Left kidney (tissue), 2 donors: ENCODE measurements around the gene MRPL9. TPM values are rescaled to one million over a fixed set of nuclear protein-coding genes. Genes with fewer than 3 reads are reported as not detected.
"Not testable (repeated sequence)": the region's sequence is repeated elsewhere in the genome, so short reads cannot be mapped to it uniquely, and the experiment has no call there.

Experiments used
- DNase-seq: peaks from one replicate; pipeline ENCODE4 v3.0.0-alpha.2; 2013
- polyA plus RNA-seq: library from polyadenylated mRNA; unstranded; fragments of 120-200 nt; gene quantifications from one replicate; pipeline ENCODE4 v1.2.1, GENCODE V29; 2013; ENCODE audit not compliant: insufficient read length

Gene MRPL9
- polyA plus RNA-seq, 1 donor = 124 TPM

DNA sequence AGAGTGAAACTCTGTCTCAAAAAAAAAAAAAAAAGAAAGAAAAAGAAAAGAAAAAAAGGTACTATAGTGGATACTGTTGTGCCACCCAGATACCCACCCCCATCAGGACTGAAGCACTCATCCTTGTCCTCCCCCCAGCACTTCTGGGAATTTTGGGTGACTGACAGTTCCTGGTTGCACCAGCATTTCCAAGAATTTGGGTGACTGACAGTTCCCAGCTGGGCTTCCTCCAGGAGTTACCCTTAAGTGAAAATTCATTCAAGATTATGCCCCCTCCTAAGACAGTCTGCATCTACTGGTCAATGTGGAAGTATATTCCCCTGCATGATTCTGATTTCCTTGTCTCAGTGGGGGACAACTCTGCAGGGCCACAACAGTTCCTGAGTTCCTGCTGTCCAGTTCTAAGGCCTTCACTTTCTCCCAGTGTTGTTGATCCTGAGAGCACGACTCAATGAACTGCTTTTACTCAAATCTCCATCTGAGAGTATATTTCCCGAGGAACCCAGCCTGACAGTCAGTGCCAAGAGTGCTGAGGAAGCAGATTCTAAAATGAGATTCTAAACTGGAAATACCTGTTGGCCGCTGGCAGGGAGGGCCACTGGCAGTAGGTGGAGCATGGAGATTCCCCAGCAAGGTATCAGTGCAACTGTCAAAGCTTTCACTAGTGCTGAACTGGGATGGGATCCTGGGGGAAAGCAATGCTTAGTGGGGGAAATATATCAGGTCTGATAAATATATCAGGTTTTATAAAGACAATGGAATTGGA, 23.5 kb downstream of the MRPL9 start:
- DNase-seq = no peak

- DNase-seq = no peak
These were observed 25.8 kb downstream of the MRPL9 start for GRCh38 chr1:151737479-151737878.

DNA sequence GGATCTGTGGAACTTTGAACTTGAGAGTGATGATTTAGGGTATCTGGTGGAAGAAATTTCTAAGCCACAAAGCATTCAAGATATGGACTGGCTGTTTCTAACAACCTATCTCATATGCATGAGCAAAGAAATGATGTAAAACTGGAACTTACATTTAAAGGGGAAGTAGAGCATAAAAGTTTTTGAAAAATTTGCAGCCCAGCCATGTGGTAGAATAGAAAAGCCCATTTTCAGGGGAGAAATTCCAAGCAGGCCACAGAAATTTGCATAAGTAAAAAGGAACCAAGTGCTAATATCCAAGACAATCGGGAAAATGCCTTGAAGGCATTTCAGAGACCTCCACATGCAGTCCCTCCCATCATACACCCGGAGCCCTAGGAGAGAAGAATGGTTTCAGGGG, 26.3 kb downstream of the MRPL9 start:
- DNase-seq = no peak

- not testable (repeated sequence) for DNase-seq
These were observed 29.3 kb downstream of the MRPL9 start for GRCh38 chr1:151733995-151734394.

DNA sequence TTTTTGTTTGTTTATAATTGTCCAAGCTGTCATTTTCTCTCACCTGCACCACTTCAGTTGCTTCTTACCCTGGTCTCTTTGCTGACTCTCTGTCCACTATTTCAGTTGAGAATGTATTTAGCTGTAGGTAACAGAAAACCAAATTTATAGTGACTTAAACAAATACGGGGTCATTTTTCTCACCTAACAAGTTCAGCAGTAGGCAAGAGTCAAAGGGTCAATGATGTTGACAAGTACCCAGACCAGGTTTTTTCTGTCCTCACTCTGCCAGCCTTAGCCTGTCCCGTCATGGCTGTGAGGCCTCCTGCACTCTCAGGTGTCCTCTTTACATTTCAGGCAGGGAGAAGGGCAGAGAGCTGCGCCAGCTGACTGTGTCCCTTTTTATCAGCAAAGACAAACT, 30.2 kb downstream of the MRPL9 start:
- no peak for DNase-seq

DNA sequence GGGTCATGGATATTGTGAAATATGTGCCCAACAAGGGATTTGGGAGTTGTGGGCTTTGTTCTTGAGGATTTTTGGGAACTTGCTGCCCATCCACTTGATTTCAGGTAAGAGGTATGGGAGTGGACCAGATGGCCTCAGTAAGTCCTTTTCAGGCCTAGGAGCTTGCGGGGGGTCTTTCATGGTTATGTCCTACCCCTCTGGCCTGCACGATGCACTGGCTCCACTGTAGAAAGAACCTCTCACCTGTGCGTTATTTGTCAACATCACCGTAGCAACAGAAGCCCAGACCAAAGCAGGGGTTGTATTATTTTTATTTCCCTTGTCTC, 33.4 kb downstream of the MRPL9 start:
- DNase-seq = no peak

- no peak for DNase-seq
These were observed 33.9 kb downstream of the MRPL9 start for GRCh38 chr1:151729157-151729965.

DNA sequence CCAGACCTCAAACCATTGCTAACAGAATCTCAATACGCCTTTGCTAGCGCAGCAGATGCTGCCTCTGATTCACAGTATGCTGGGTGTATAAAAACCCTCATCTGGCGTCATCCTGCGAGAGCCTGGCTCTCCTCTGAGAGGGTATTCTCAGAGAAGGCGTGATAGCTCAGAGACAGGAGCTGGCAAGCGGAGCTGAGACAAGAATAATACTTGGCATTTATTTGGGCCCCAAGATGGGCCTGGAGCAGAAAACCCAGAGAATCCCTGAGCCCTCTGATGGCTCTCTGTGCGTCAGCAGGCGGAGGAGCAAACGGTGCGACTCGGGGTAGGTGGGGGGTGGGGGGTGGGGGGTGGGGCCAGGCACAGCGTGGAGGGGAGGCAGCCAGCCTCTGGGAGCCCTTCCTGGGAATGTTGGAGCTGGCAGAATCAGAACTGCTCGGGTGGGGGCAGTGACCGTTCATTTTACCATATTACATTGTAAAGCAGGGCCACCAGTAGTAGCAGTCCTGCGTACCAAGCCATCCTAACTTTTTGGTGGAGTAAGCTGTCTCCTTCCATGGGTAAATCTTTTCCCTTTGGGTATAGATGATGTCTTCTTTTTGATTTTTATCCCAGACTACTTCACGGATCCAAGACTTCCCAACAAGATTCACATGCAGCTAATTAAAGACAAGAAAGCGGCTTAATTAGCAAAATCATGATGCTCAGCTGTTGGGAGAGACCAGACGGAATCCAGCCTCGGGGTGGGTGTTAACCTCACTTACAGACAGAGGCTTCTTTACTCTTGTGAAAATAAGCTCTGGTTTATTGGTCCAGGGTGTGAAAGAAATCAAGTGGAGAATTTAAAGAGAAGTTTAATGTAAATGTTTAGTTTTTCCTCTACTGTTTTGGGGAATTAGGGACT, 34.9 kb downstream of the MRPL9 start:
- DNase-seq = no peak

DNA sequence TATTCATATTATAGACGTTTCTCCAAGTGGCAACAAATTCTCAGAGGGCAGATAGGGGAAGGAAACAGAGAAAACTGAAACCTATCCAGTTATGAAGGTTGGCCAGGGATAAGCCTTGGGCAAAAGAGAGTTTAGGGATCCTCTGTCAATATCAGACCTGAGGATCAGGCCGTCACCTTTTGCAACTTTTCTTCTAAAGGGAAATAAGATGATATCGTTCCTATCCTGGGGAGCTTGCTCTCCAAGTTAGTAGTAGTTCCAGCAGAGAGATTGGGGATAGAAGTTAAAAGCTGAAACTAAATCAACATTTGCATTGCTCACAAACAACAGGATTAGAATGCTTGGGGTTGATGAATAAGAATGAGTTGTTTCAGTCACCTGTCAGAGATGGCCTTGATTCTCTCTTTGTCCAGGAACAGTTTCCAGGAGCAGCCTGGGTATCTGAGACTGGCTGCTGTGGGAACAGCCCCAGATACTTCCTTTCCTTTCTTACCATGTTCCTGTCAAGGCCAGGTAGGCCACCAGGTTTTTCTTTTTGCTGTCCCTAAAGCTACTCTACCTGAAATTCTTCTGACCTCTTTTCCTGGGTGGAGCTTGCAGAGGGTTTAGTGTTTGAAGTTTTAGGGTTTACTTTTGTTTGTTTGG, 39.4 kb downstream of the MRPL9 start:
- DNase-seq = no peak

DNA sequence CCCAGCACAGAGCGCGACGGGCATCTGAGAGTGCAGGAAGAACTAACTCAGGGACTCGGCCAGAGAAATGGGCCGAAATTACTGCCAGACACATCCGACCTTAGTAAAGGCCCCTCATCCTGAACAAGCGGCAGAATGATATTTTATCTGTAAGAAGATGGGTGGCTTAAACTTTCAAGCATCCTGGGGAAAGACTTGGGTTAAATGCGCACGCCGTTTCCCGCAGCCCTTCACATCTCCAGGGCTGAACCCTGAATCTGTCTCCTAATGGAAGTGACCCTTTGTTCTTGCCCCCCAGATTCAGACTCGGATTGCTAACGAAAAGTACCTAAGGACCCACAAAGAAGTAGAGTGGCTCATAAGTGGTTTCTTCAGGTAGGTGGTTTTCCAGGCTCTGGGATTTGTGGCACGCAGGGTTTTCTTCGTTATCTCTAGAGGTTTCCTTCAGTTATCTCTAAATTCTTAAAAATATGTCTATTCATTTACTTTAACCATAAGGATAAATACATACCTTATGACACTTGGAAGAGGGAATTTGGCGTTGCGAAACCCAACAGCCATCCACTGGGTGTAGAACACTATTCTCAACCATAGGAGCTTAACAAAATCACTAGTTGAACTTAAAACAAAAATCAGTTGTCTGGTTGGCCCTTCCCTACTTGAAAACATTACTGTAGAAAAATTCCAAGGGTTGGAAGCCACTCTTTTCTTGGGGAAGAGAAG, 41.3 kb downstream of the MRPL9 start:
- no peak for DNase-seq

- DNase-seq = no peak
These were observed 42.1 kb downstream of the MRPL9 start, which contains the start of gene RIIAD1 for GRCh38 chr1:151720974-151721787. Gene RIIAD1 (plus strand): TSS chr1:151721522. CDS start chr1:151721537, 15 bp downstream.

DNA sequence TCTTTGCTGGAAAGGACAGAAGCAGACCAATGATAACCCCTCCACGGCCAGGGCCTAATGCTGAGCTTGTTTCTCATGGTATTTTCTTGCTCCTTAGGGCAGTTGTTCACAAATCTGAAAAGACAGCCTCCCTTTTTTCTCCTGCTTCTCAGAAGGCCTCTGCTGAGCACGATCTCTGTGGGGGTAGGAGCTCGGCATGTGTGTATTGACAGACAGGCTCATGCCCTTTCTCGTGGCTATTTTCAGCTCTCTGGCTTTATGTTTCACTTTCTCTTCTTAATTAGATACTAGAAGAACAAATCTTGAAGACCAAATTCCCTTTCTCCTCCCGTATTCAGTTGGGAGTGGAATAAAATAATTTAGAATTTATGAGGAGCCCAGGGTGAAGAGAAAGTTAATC, 42.7 kb downstream of the MRPL9 start:
- no peak for DNase-seq

DNA sequence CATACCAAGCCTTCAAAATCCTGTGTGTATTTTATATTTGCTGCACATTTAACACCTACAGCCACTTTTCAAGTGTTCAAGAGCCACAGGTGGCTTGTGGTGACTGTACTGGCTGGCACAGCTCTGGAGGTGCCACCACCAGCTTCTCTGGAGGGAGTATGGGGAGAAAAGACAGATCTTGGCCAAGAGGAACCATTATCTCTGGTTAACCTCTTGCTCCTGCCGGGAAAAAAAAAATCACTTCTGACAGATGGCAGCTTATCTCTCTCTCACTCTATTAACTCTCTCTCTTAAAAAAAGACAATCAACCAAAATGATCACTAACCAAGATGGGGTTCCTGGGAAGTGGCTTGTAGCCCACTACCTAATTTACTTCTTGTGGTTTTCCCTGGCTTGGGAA, 43.2 kb downstream of the MRPL9 start:
- no peak for DNase-seq

DNA sequence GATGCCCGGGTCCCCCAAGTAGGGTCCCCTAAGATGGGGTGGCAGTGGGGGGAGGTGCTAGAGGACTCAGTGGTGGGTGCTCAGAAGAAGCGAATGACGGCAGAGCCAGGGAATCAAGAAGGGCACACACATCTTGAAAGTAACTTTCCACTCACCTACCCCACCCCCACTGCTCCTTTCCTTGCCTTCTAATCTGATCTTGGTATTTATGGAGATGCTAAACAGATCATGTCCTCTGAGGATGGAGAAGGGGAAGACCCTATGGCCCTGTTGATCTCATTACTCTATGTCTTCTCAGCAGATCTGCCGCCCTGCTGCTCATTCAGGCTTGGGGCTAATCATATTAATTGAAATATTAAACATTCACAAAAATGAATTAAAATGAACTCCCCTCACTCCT, 44.6 kb downstream of the MRPL9 start:
- no peak for DNase-seq

GRCh38 chr1:151718011-151718431, 45.3 kb downstream of the MRPL9 start:
- no peak for DNase-seq

DNA sequence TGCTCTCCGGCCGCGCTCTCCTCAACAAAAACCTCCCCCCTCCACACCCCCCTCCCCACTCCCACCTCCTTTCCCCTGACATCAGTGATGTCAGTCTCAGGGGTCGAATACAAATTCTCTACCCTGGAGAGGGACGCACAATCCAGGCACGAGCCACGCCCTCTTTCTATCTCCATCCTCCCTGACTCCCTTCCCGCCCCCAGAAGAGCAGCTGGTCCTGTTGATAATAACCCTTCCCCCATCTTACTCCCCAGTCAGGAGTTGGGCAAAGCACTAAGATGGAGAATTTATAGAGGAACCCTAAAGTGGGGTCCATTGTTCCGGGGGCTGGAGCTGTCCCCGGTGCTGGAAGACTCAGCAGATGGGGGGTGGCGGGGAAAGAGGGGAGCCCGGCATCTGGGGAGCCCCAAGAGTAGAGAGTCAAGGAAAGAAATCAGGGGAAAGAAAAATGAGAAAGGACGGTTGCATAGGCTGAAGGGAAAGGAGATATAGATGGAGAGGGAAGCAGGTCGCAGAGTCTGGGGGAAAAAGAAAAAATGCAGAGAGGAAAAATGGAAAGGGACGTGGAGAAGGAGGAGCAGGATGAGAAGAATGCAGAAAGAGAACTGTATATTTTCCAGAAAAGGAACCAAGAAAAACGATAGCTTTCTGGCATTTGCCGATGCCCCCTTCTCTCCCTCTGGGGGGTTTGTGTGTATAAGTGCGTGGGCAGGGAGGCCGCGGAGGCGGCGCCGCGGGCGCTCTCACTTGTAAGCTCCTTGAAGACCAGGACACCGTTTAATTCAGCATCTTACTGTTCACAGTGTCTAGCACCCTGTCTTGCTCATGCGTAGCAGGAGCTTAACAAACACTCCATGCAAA, 46.3 kb downstream of the MRPL9 start, which contains the start of gene CELF3:
TSS of gene CELF3 (minus strand) at position 33 of the 861 bp plus-strand sequence. CDS start 783 bp downstream, outside the sequence.
- no peak for DNase-seq

- DNase-seq = no peak
These were observed 46.9 kb downstream of the MRPL9 start for GRCh38 chr1:151716405-151716762.

DNA sequence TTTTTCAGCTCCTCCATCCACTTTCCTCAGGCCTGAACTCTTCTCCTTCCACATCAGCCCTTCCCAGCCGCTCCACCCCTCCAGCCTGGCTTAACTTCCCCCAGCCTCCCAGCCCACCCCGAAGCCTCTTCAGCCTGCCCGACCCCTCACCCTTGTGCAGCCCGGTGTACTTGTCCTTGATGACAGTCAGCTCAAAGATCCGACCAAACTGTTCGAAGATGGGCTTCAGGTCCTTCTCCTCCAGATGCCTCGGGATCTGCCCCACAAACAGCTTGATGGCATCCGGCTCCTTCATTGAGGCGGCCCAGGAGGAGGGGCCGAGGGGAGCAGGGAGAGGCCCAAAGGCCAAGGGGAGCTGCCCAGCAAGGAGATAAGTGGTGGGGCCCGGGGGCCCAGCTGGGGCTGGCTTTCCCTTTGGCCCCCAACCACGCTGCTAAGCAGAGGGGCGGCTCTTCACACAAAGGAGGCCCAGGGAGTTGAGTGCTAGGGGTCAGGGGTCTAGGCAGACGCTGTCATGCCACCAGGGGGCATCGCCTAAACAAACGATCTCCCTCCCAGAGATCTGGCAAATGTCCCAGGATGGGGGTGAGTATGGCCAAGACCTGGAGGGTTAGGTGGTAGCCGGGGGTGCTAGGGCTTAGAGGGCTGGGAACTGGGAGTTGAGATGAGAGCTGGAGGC, 47.4 kb downstream of the MRPL9 start:
- no peak for DNase-seq
